Endometrium (tissue), 2 donors: ENCODE data around the gene D2HGDH.
"Not testable (repeated sequence)": the region's sequence is repeated elsewhere in the genome, so short reads cannot be mapped to it uniquely, and the experiment has no call there.

ENCODE experiments used
- FAIRE-seq: peaks from 2 replicates; lab custom pipeline; 2012; peaks lifted over from hg19 to GRCh38; lab: Jason Lieb, UNC
- donor health status: control.
- donor health status: control.

D2HGDH gene

DNA sequence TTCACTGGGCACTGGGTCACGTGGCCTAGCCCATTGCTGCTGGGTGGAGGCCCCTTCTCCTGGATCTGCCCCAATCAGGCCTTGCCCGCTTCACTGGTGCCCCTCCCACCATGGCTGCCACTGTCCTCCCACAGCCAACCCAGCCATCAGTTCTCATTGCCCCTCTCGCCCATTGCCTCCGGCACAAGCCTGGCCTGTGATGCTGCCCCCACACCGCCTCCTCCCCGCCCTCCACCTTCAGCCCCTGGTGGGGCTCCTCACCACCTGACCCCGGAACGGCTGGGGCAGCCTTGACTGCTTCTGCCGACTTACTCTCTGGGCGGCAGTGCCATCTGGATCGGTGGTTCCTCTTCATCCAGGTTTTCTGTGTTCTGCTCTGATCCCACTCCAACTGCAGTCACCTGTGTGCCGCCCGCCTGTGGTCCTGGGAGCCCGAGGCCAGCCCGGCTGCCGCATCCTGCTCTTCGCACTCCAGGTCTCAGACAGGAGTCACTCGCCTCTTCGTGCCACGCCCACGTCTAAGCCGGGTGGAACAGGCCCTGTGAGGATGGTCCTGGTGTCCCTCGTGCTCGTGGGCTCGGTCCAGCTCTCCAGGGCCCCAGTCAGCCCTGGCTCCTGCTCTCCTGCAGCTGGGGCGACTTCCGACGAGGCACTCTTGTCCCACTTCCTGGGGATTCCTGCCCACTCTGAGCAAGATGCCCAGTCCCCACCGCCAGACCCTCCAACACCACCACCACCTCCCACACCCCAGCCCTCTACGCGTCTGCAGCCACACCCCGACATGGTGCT, 14.2 kb downstream of the D2HGDH start:
- FAIRE-seq = no peak

DNA sequence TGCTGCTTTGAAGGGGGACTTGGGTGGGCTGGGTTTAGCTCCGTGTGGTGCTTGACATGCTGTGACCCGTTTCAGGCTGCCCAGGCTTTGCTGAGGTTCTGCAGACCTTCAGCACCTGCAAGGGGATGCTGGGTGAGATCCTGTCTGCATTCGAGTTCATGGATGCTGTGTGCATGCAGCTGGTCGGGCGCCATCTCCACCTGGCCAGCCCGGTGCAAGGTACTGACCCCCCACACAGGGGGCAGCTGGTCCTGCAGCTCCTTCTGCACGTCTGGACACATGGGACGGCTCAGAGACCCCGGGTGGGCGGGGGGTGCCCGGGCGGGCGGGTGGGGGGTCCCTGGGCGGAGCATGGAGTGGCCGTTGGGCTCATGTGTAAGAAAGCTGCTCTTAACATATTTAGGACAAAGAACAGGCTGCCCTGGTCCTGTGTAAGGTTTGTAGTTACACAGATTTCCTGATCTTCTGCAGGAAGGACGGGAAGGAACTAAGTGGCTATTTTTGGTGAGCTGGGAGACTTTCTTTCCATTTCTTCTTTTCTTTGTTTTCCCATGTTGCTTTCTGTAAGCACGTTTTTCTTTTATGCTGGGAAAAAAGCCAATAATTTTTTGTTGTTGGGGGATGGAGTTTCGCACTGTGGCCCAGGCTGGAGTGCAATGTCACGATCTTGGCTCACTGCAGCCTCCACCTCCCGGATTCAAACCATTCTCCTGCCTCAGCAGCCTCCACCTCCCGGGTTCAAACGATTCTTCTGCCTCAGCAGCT, 15.8 kb downstream of the D2HGDH start:
- FAIRE-seq = no peak

DNA sequence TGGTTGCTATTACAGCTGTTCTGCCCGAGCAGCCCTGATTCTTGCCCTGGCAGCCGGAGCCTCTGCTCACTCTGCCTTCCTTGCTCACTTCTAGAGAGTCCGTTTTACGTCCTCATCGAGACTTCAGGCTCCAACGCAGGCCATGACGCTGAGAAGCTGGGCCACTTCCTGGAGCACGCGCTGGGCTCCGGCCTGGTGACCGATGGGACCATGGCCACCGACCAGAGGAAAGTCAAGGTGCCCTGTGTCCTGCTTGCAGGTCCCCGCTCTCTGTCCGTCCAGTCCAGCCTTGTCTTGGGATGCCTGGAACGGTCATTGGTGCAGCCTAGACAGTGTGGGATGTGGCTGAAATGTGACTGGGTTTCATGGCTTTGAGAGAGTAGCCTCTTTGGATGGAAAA, 16.7 kb downstream of the D2HGDH start:
- FAIRE-seq = no peak

DNA sequence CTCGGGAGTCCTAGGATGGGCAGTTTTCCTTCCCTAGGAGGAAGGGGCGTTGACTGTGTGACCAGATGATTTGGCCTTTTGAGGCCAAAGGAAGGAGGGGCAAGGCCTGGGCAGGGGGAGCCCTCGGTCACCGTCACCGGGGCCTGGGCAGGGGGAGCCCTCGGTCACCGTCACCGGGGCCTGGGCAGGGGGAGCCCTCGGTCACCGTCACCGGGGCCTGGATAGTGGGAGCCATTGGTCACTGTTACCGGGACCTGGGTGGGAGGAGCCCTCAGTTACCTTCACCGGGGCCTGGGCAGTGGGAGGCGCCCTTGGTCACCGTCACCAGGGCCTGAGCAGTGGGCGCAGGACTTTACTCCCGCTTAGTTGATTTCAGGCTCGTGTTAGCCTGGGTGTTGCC, 17.3 kb downstream of the D2HGDH start:
- FAIRE-seq = no peak

- no peak for FAIRE-seq
Measured at GRCh38 chr2:241752253-241752652, 17.8 kb downstream of the D2HGDH start.

- FAIRE-seq = no peak
Measured at GRCh38 chr2:241752689-241753276, 18.4 kb downstream of the D2HGDH start.

GRCh38 chr2:241753493-241753892, 19.1 kb downstream of the D2HGDH start:
- FAIRE-seq = no peak

- no peak for FAIRE-seq
Measured at GRCh38 chr2:241754042-241754441, 19.6 kb downstream of the D2HGDH start.

DNA sequence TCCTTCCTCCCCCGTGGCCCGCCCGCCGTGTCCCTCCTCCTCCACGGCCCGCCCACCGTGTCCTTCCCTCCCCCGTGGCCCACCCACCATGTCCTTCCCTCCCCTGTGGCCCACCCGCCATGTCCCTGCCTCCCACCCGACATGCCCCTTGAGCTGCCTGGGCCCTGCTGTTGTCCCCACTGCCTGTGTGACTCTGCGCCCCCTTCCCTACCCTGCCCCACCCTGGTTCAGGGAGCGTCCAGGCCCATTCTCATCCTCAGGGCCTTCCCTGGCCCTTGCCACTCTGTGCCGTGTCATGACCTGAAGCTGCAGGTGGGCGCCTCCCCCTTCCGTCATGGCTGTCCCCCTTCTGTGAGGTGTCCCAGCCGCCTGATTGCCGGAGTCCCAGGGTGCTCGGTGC, 20.7 kb downstream of the D2HGDH start:
- FAIRE-seq = no peak

DNA sequence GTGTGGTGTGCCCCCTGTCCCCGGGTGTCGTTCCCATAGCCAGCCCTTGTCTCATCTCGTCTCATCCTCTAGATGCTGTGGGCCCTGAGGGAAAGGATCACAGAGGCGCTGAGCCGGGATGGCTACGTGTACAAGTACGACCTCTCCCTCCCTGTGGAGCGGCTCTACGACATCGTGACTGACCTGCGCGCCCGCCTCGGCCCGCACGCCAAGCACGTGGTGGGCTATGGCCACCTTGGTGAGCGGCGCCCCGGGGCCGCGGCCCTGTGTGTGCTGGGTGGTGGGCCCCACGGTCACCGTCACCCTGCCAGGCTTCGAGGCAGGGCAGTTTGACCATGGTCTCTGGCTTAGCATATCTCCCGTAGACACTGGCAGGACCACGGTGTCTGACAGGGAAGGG, 21.3 kb downstream of the D2HGDH start:
- no peak for FAIRE-seq

DNA sequence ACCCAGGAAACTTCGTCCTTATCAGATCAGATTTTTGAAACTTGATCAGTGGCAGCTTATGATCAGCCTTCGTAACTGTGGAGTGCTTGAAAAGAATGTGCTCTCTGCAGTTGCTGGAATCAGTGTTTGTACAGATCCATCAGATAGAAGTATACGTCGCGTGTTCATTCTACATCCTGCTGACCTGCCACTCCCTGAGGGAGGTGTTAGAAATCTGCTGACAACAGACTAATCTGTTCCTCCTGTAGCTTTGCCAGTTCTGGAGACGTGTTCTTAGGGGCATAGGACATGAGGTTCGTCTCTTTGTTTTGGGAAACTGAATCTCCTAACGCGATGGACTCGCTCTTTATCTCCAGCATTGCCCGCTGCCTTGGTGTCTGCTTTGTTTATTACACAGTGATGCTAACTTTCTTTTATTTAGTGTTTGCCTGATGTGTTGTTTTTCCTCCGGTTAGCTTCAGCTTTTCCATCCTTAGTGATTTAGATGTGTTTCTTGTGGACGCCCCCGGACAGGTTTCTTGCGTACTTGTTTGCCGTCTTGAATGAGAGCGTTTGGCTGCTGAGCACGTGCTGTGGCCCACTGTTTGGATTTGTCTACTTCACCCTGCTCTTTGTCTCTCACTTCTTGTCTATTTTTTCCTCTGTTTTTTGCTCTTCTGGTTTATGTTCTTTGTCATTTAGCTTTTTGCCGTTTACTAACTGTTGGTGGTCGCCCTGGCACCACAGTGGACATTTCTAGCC, 24.8 kb downstream of the D2HGDH start:
- no peak for FAIRE-seq

- FAIRE-seq = not testable (repeated sequence)
Measured at GRCh38 chr2:241759893-241760292, 25.5 kb downstream of the D2HGDH start.

DNA sequence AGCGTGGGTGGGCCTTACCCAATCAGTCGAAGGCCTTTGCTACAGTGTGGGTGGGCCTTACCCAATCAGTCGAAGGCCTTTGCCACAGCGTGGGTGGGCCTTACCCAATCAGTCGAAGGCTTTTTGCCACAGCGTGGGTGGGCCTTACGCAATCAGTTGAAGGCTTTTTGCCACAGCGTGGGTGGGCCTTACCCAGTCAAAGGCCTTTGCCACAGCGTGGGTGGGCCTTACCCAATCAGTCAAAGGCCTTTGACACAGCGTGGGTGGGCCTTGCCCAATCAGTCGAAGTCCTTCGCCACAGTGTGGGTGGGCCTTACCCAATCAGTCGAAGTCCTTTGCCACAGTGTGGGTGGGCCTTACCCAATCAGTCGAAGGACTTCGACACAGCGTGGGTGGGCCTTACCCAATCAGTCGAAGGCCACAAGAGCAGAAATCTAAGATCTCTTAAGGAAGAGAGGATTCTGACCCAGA, 25.9 kb downstream of the D2HGDH start:
- FAIRE-seq = no peak

GRCh38 chr2:241762321-241762932, 28.0 kb downstream of the D2HGDH start:
- FAIRE-seq = no peak

- FAIRE-seq = no peak
Measured at GRCh38 chr2:241762933-241763369, 28.5 kb downstream of the D2HGDH start.

GRCh38 chr2:241763551-241764274, 29.3 kb downstream of the D2HGDH start:
- no peak for FAIRE-seq

- no peak for FAIRE-seq
Measured at GRCh38 chr2:241764275-241765241, 30.1 kb downstream of the D2HGDH start.

GRCh38 chr2:241767464-241768250, 33.2 kb downstream of the D2HGDH start:
- no peak for FAIRE-seq

GRCh38 chr2:241768251-241768711, 33.9 kb downstream of the D2HGDH start:
- FAIRE-seq = no peak
